ENCODE data around the gene DIP2B.

The DIP2B gene

DNA sequence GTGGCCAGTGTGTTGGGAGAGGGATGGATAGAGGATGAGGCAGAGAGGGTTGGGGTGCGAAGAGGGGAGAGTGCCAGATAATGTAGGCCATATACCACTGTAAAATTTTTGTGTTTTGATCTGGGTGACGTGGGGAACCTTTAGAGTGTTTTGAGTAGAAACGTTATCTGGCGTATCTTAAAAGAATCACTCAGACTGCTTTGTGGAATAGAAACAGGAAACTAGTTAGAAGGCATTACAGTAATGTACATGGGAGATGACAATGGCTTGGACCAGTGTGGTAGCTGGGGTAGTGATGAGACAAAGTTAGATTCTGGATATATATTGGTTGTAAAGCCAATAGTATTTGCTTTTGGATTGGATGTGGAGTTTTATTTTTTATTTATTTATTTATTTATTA lies 279.7 kb downstream of the DIP2B start:
- no peak overlapping the region for H3K4me3 ChIP-seq (ENCODE audit: low read depth, low read length)
- TF ChIP-seq POLR2A (IDR thresholded peaks at IDR 0.05; ENCODE audit: extremely low read depth, insufficient read length) (no peak), MYC (IDR thresholded peaks at IDR 0.05; ENCODE audit: low read depth, low read length) (no peak)
- TF ChIP-seq, protein P1, sequence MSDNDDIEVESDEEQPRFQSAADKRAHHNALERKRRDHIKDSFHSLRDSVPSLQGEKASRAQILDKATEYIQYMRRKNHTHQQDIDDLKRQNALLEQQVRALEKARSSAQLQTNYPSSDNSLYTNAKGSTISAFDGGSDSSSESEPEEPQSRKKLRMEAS (IDR thresholded peaks at IDR 0.05; ENCODE audit: low read depth, low read length) = no peak
- TF ChIP-seq, protein P2, sequence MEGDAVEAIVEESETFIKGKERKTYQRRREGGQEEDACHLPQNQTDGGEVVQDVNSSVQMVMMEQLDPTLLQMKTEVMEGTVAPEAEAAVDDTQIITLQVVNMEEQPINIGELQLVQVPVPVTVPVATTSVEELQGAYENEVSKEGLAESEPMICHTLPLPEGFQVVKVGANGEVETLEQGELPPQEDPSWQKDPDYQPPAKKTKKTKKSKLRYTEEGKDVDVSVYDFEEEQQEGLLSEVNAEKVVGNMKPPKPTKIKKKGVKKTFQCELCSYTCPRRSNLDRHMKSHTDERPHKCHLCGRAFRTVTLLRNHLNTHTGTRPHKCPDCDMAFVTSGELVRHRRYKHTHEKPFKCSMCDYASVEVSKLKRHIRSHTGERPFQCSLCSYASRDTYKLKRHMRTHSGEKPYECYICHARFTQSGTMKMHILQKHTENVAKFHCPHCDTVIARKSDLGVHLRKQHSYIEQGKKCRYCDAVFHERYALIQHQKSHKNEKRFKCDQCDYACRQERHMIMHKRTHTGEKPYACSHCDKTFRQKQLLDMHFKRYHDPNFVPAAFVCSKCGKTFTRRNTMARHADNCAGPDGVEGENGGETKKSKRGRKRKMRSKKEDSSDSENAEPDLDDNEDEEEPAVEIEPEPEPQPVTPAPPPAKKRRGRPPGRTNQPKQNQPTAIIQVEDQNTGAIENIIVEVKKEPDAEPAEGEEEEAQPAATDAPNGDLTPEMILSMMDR (IDR thresholded peaks at IDR 0.05; ENCODE audit: low read depth, low read length) = no peak
- no peak for DNase-seq (ENCODE audit: low read depth)

DNA sequence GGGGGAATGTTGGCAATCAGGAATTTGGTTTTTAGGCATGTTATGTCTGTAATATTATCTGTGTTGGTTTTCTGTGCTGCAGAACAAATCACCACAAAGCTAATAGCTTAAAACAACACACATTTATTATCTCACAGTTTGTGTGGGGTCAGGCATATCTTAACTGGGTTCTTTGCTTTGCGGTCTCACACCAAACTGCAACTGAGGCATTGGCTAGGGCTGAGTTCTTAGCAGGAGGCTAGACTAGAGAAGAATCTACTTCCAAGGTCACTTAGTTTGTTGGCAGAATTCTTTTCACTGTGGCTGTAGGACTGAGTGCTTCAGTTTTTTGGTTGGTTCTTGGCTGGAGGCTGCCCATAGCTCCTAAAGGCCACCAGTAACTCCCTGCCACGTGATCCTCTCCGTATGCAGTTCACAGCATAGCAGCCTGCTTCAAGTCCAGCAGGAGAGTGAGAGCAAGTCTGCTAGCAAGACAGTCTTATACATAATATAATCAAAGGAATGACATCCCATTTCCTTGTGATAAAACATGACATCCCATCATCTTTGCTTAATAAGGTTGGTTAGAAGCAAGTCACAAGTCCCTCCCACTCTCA lies 280.7 kb downstream of the DIP2B start:
- no peak overlapping the region for H3K4me3 ChIP-seq (ENCODE audit: low read depth, low read length)
- TF ChIP-seq POLR2A (IDR thresholded peaks at IDR 0.05; ENCODE audit: extremely low read depth, insufficient read length) (no peak), MYC (IDR thresholded peaks at IDR 0.05; ENCODE audit: low read depth, low read length) (no peak)
- TF ChIP-seq, protein P2 (IDR thresholded peaks at IDR 0.05; ENCODE audit: low read depth, low read length) = no peak
- TF ChIP-seq, protein P1 (IDR thresholded peaks at IDR 0.05; ENCODE audit: low read depth, low read length) = no peak
- no peak for DNase-seq (ENCODE audit: low read depth)

DNA sequence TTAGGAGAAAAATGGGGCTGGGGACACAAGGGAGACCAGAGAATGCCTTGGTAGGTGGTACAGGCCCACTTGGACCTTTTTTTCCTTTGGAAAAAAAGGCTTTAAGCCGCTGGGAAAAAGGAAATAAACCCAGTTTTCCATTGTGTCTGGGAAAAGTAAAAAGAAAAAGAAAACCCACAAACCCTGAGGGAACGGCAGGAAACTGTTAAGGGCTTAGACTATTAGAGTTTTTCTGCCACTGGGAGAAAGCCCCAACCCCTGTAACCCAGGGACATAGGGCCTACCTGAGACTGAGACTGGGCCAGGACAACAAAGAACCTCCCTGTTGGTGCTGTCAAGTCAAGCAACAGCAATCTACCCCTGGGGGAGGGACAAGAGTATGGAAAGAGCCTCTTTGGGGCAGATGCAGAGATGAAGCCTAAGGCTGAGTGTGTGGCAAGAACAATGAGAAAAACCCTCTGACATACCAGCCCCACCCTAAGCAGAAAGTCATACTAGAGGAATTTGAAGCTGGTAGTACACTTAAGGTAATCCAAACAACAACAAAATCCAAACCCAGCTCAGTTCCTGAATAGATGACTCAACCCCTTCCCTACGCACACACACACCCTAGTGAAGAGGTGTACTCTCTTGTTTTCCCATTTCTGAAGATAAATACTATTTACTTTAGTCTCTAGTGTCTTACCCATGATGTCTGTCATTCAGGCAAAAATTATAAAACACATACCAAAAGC lies 281.9 kb downstream of the DIP2B start:
- DNase-seq (ENCODE audit: low read depth) = no peak
- H3K4me3 ChIP-seq (ENCODE audit: low read depth, low read length) = no peak overlapping the region
- TF ChIP-seq, protein P1 (IDR thresholded peaks at IDR 0.05; ENCODE audit: low read depth, low read length) = no peak
- TF ChIP-seq, protein P2 (IDR thresholded peaks at IDR 0.05; ENCODE audit: low read depth, low read length) = no peak
- TF ChIP-seq MYC (IDR thresholded peaks at IDR 0.05; ENCODE audit: low read depth, low read length) (no peak), POLR2A (IDR thresholded peaks at IDR 0.05; ENCODE audit: extremely low read depth, insufficient read length) (no peak)

DNA sequence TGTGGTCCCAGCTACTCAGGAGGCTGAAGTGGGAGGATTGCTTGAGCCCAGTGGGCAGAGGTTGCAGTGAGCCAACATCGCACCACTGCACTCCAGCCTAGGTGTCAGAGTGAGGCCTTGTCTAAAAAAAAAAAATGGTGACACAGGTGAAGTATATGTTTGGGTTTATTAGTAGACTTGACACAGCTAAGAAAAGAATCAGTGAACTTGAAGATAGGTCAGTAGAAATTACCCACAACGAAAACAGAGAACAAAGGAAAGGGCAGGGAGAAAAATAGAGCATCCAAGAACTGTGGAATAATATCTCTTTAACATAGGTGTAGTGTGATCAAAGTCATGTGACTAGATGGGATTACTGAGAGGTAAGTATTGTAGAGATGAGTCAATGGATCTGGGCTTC lies 282.8 kb downstream of the DIP2B start:
- DNase-seq (ENCODE audit: low read depth) = no peak
- TF ChIP-seq, protein P2 (IDR thresholded peaks at IDR 0.05; ENCODE audit: low read depth, low read length) = no peak
- TF ChIP-seq POLR2A (IDR thresholded peaks at IDR 0.05; ENCODE audit: extremely low read depth, insufficient read length) = no peak
- TF ChIP-seq MYC (IDR thresholded peaks at IDR 0.05; ENCODE audit: low read depth, low read length) = no peak
- TF ChIP-seq, protein P1 (IDR thresholded peaks at IDR 0.05; ENCODE audit: low read depth, low read length) = no peak
- H3K4me3 ChIP-seq (ENCODE audit: low read depth, low read length) = no peak overlapping the region

DNA sequence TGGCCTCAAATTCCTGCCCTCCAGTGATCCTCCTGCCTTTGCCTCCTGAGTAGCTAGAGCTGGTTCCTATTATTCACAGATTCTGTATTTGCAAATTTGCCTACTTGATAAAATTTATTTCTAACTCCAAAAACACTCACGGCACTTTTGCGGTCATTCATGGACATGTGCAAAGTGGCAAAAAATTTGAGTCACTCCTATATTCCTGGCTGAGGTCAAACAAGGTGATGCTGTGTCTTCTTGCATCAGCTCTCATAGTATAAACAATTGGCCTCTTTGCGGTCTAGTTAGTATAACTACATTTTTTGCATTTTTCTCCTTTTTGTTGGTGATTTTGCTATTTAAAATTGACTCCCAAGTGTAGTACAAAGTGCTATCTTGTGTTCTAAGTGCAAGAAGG lies 283.8 kb downstream of the DIP2B start:
- no peak overlapping the region for H3K4me3 ChIP-seq (ENCODE audit: low read depth, low read length)
- TF ChIP-seq, protein P1 (IDR thresholded peaks at IDR 0.05; ENCODE audit: low read depth, low read length) = no peak
- TF ChIP-seq MYC (IDR thresholded peaks at IDR 0.05; ENCODE audit: low read depth, low read length) = no peak
- no peak for TF ChIP-seq POLR2A (IDR thresholded peaks at IDR 0.05; ENCODE audit: extremely low read depth, insufficient read length)
- TF ChIP-seq, protein P2 (IDR thresholded peaks at IDR 0.05; ENCODE audit: low read depth, low read length) = no peak
- no peak for DNase-seq (ENCODE audit: low read depth)

Data from NB4 (cell line).